ENCODE measurements around the gene RLBP1. TPM values are rescaled to one million over a fixed set of nuclear protein-coding genes. Genes with fewer than 3 reads are reported as not detected.
A peak's percentile ranks its signal among the peaks of the same experiment; 100 is the strongest.

Gene RLBP1
- total RNA-seq, 4 donors from 2014 or later, result not detected

GRCh38 chr15:89175617-89176191 lies 45.7 kb downstream of the RLBP1 start:
- Histone ChIP-seq H3K27ac (no peak overlapping the region), H3K4me1 (peaks cover 5 to 6% of the 10 kb centered on the region in 2 donors), H3K4me3 (replicated peaks in 1 of 3) (no peak overlapping the region), H3K36me3 (peaks cover 3 to 4% of the 10 kb centered on the region in 2 donors), H3K27me3 (no peaks in the 10 kb centered on the region), H3K9me3 (no peaks in the 10 kb centered on the region)
- DNase-seq, result no peak
- intact Hi-C loops (cut with DNase I), result loop anchor here (5.0 kb wide), 2 partner anchors 118 to 273 kb away; no protein-coding TSS in a partner anchor
- WGBS, 2 donors, result 91 to 92% methylated on average over 12 to 13 of the region's 13 CpGs
- TF ChIP-seq POLR2A (IDR thresholded peaks at IDR 0.05) (no peak), CTCF (IDR thresholded peaks at IDR 0.05) (no peak)

GRCh38 chr15:89174476-89174875 lies 46.9 kb downstream of the RLBP1 start:
- H3K4me1 ChIP-seq, result peaks cover 5 to 6% of the 10 kb centered on the region in 2 donors
- 56 to 62% methylated on average over 5 of the region's 5 CpGs for WGBS, 2 donors
- no peaks in the 10 kb centered on the region for H3K27me3 ChIP-seq
- no peak overlapping the region for H3K4me3 ChIP-seq (replicated peaks in 1 of 3)
- no peak for TF ChIP-seq POLR2A (IDR thresholded peaks at IDR 0.05)
- no peak for TF ChIP-seq CTCF (IDR thresholded peaks at IDR 0.05)
- intact Hi-C loops (cut with DNase I), result loop anchor here (5.0 kb wide), 1 partner anchor 37 kb away; no protein-coding TSS in a partner anchor
- H3K9me3 ChIP-seq, result no peaks in the 10 kb centered on the region
- DNase-seq, result peak in 1 of 2 donors; percentile 14
- no peak overlapping the region for H3K27ac ChIP-seq
- H3K36me3 ChIP-seq, result peaks cover 3 to 4% of the 10 kb centered on the region in 2 donors

GRCh38 chr15:89172921-89173320 lies 48.5 kb downstream of the RLBP1 start:
- TF ChIP-seq CTCF (IDR thresholded peaks at IDR 0.05) (no peak), POLR2A (IDR thresholded peaks at IDR 0.05) (no peak)
- Histone ChIP-seq H3K36me3 (peaks cover 3 to 4% of the 10 kb centered on the region in 2 donors), H3K27ac (no peak overlapping the region), H3K4me3 (replicated peaks in 1 of 3) (no peak overlapping the region), H3K27me3 (no peaks in the 10 kb centered on the region), H3K4me1 (peaks cover 9 to 10% of the 10 kb centered on the region in 2 donors), H3K9me3 (no peaks in the 10 kb centered on the region)
- DNase-seq, result no peak
- intact Hi-C loops (cut with DNase I), result loop anchor here (5.0 kb wide), 1 partner anchor 36 kb away; no protein-coding TSS in a partner anchor
- WGBS, 2 donors, result 91 to 93% methylated on average over 2 of the region's 2 CpGs

- Histone ChIP-seq H3K36me3 (peaks cover 3% of the 10 kb centered on the region in 2 donors), H3K27me3 (no peaks in the 10 kb centered on the region), H3K9me3 (no peaks in the 10 kb centered on the region), H3K4me3 (replicated peaks in 1 of 3) (no peak overlapping the region), H3K27ac (no peak overlapping the region), H3K4me1 (peaks cover 18 to 25% of the 10 kb centered on the region in 2 donors)
- DNase-seq, result peak; percentile 37 to 52
- intact Hi-C loops (cut with DNase I), result loop anchor here (5.0 kb wide), 1 partner anchor 34 kb away; no protein-coding TSS in a partner anchor
- WGBS, 2 donors, result 52 to 54% methylated on average over 12 of the region's 12 CpGs
- TF ChIP-seq POLR2A (IDR thresholded peaks at IDR 0.05), result no peak
- peak; percentile 26 to 59 (median 42) for TF ChIP-seq CTCF (IDR thresholded peaks at IDR 0.05)
These were observed 50.0 kb downstream of the RLBP1 start for GRCh38 chr15:89171136-89172072.

Measured in thyroid gland (tissue), 4 donors.